Measurements from ENCODE around the gene DYNC2I2.
A peak's percentile ranks its signal among the peaks of the same experiment; 100 is the strongest.

Gene DYNC2I2

GRCh38 chr9:128632066-128632465, 24.6 kb downstream of the DYNC2I2 start:
- no peak overlapping the region for H3K4me3 ChIP-seq (ENCODE audit: low read depth, low read length)
- TF ChIP-seq, protein P1, sequence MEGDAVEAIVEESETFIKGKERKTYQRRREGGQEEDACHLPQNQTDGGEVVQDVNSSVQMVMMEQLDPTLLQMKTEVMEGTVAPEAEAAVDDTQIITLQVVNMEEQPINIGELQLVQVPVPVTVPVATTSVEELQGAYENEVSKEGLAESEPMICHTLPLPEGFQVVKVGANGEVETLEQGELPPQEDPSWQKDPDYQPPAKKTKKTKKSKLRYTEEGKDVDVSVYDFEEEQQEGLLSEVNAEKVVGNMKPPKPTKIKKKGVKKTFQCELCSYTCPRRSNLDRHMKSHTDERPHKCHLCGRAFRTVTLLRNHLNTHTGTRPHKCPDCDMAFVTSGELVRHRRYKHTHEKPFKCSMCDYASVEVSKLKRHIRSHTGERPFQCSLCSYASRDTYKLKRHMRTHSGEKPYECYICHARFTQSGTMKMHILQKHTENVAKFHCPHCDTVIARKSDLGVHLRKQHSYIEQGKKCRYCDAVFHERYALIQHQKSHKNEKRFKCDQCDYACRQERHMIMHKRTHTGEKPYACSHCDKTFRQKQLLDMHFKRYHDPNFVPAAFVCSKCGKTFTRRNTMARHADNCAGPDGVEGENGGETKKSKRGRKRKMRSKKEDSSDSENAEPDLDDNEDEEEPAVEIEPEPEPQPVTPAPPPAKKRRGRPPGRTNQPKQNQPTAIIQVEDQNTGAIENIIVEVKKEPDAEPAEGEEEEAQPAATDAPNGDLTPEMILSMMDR (IDR thresholded peaks at IDR 0.05; ENCODE audit: control insufficient read depth, extremely low read depth, insufficient read depth), result no peak
- no peak for DNase-seq (ENCODE audit: low read depth)

DNA sequence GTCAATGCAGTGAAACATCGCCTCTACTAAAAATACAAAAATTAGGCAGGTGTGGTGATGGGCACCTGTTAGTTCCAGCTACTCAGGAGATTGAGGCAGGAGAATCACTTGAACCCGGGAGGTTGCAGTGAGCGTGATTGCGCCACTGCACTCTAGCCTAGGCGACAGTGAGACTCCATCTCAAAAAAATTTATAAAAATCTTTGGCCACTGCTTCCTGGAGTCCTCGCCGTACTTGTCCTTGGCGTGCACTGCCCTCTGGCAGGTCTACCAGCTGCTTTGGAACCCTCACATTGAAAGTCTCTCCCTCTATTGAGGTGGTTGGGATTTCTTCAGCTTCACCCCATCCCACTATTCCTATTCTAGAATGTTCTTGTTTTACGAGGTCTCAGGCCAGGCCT, 25.0 kb downstream of the DYNC2I2 start:
- no peak for DNase-seq (ENCODE audit: low read depth)
- TF ChIP-seq, protein P1 (IDR thresholded peaks at IDR 0.05; ENCODE audit: control insufficient read depth, extremely low read depth, insufficient read depth), result no peak
- no peak overlapping the region for H3K4me3 ChIP-seq (ENCODE audit: low read depth, low read length)

- no peak for DNase-seq (ENCODE audit: low read depth)
- TF ChIP-seq, protein P1 (IDR thresholded peaks at IDR 0.05; ENCODE audit: control insufficient read depth, extremely low read depth, insufficient read depth), result no peak
- no peak overlapping the region for H3K4me3 ChIP-seq (ENCODE audit: low read depth, low read length)
Observed at GRCh38 chr9:128629852-128630545, 26.6 kb downstream of the DYNC2I2 start.

GRCh38 chr9:128629136-128629535, 27.5 kb downstream of the DYNC2I2 start:
- DNase-seq (ENCODE audit: low read depth), result no peak
- TF ChIP-seq, protein P1 (IDR thresholded peaks at IDR 0.05; ENCODE audit: control insufficient read depth, extremely low read depth, insufficient read depth), result no peak
- no peak overlapping the region for H3K4me3 ChIP-seq (ENCODE audit: low read depth, low read length)

GRCh38 chr9:128628471-128629048, 28.1 kb downstream of the DYNC2I2 start:
- DNase-seq (ENCODE audit: low read depth), result peak; percentile 61
- no peak overlapping the region for H3K4me3 ChIP-seq (ENCODE audit: low read depth, low read length)
- TF ChIP-seq, protein P1 (IDR thresholded peaks at IDR 0.05; ENCODE audit: control insufficient read depth, extremely low read depth, insufficient read depth), result no peak

DNA sequence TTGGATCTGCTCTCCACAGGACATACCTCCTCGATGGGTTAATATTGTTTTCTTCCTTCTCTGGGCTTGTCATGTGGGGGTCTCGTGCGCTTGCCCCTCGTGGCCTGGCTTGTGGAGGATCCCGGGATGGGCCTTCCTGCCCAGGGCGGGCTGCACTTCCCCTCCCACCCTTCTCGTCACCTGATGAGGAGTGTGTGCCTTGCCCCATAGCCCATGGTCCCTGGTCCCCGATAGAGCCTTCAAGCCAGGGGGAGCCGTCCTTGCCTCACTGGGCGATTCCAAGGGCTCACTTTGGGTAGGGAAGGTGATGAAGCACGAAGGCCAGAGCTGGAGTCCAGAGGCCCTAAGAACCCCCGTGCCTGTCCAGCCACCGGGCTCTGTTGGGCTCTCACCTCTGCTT, 28.7 kb downstream of the DYNC2I2 start:
- TF ChIP-seq, protein P1 (IDR thresholded peaks at IDR 0.05; ENCODE audit: control insufficient read depth, extremely low read depth, insufficient read depth), result no peak
- no peak for DNase-seq (ENCODE audit: low read depth)
- no peak overlapping the region for H3K4me3 ChIP-seq (ENCODE audit: low read depth, low read length)
